CD14-positive monocyte (primary cell): Measurements from ENCODE around the gene SSTR1. TPM values are rescaled to one million over a fixed set of nuclear protein-coding genes. Genes with fewer than 3 reads are reported as not detected.

ENCODE experiments used
- DNase-seq, 3 donors: peaks; one replicate each; pipeline ENCODE4 v3.0.0-alpha.2; 2011 to 2022
- H2AFZ ChIP-seq: 2 replicates; pipeline ENCODE4 v1.6.0; 2012; ENCODE audit warnings: mild to moderate bottlenecking, low read depth, low read length, inconsistent platforms; ENCODE audit not compliant: insufficient read depth, poor library complexity, severe bottlenecking
- H3K27ac ChIP-seq, 2 donors: 1 replicate in 1 of 2; 2 replicates in 1 of 2; pipeline ENCODE4 v1.5.1; 2012 to 2013; ENCODE audit warnings: low read length in 2 of 2, control low read depth in 1 of 2, inconsistent platforms in 1 of 2, low read depth in 1 of 2, mild to moderate bottlenecking in 1 of 2
- H3K27me3 ChIP-seq, 2 donors: one replicate each; pipeline versions ENCODE4 v1.6.0 to v1.6.1; 2011 to 2013; ENCODE audit warnings: low read length in 2 of 2; ENCODE audit not compliant: control insufficient read depth in 2 of 2, insufficient read depth in 2 of 2
- H3K36me3 ChIP-seq, 2 donors: replicated peaks in 1 of 2; 1 replicate in 1 of 2; 2 replicates in 1 of 2; pipeline versions ENCODE4 v1.5.1 to v1.6.1; 2012 to 2013; ENCODE audit warnings: low read length in 2 of 2, control low read depth in 1 of 2, inconsistent platforms in 1 of 2, mild to moderate bottlenecking in 1 of 2; ENCODE audit not compliant: insufficient read depth in 2 of 2, control insufficient read depth in 1 of 2
- H3K4me1 ChIP-seq, 2 donors: 1 replicate in 1 of 2; 2 replicates in 1 of 2; pipeline versions ENCODE4 v1.5.1 to v1.6.1; 2012 to 2013; ENCODE audit warnings: low read length in 2 of 2, control low read depth in 1 of 2, inconsistent platforms in 1 of 2, mild to moderate bottlenecking in 1 of 2, moderate library complexity in 1 of 2; ENCODE audit not compliant: insufficient read depth in 2 of 2, control insufficient read depth in 1 of 2
- H3K4me2 ChIP-seq: replicated peaks from 2 replicates; pipeline ENCODE3; 2012; ENCODE audit warnings: low read length, moderate library complexity, mild to moderate bottlenecking; ENCODE audit not compliant: poor library complexity, severe bottlenecking; ENCODE audit errors: extremely low read depth
- H3K4me3 ChIP-seq, 3 experiments: fragments of 200-600 bp in 1 of 3; sonication (generic) in 1 of 3; replicated peaks in 1 of 3; 1 replicate in 2 of 3; 2 replicates in 1 of 3; pipeline ENCODE4 v1.5.1; 2011 to 2013; ENCODE audit warnings: low read length in 3 of 3, mild to moderate bottlenecking in 3 of 3, control low read depth in 2 of 3, low read depth in 2 of 3, inconsistent platforms in 1 of 3, moderate library complexity in 1 of 3
- H3K79me2 ChIP-seq: 2 replicates; pipeline ENCODE4 v1.6.0; 2012; ENCODE audit warnings: mild to moderate bottlenecking, control low read depth, inconsistent platforms, low read length, moderate library complexity; ENCODE audit not compliant: insufficient read depth
- H3K9ac ChIP-seq: 2 replicates; pipeline ENCODE4 v1.6.0; 2017; ENCODE audit warnings: low read length, mild to moderate bottlenecking; ENCODE audit not compliant: insufficient read depth, poor library complexity, severe bottlenecking
- H3K9me3 ChIP-seq, 2 donors: replicated peaks in 1 of 2; 1 replicate in 1 of 2; 2 replicates in 1 of 2; pipeline versions ENCODE4 v1.5.1 to v1.6.1; 2012 to 2013; ENCODE audit warnings: low read length in 2 of 2, control low read depth in 1 of 2; ENCODE audit not compliant: control insufficient read depth in 1 of 2, insufficient read depth in 1 of 2
- H4K20me1 ChIP-seq: 2 replicates; pipeline ENCODE4 v1.6.0; 2012; ENCODE audit warnings: mild to moderate bottlenecking, low read length, control low read depth, moderate library complexity; ENCODE audit not compliant: insufficient read depth
- H3K27ac Mint-ChIP-seq, 7 donors: one replicate each; pipeline ENCODE4 v1.8.0; 2020; ENCODE audit warnings: mild to moderate bottlenecking in 7 of 7, mixed read lengths in 7 of 7, moderate library complexity in 6 of 7, inconsistent platforms in 2 of 7
- H3K27me3 Mint-ChIP-seq, 3 donors: one replicate each; pipeline ENCODE4 v1.8.0; 2021 to 2022; ENCODE audit warnings: low read depth in 3 of 3, mild to moderate bottlenecking in 3 of 3, mixed read lengths in 3 of 3, moderate library complexity in 3 of 3, inconsistent platforms in 1 of 3
- H3K36me3 Mint-ChIP-seq, 2 donors: one replicate each; pipeline ENCODE4 v1.8.0; 2020; ENCODE audit warnings: mixed read lengths in 2 of 2, inconsistent platforms in 1 of 2, mild to moderate bottlenecking in 1 of 2
- H3K4me1 Mint-ChIP-seq: one replicate; pipeline ENCODE4 v1.8.0; 2020; ENCODE audit warnings: mild to moderate bottlenecking, mixed read lengths
- H3K4me3 Mint-ChIP-seq, 2 donors: one replicate each; pipeline ENCODE4 v1.8.0; 2020; ENCODE audit warnings: mild to moderate bottlenecking in 2 of 2, mixed read lengths in 2 of 2, moderate library complexity in 1 of 2
- H3K9me3 Mint-ChIP-seq, 7 donors: one replicate each; pipeline ENCODE4 v1.8.0; 2020 to 2022; ENCODE audit warnings: mixed read lengths in 7 of 7, mild to moderate bottlenecking in 6 of 7, moderate library complexity in 6 of 7, inconsistent platforms in 2 of 7
- CTCF ChIP-seq: fragments of 200-600 bp; IDR thresholded peaks from one replicate; pipeline ENCODE4 v1.8.0; 2022; ENCODE audit warnings: antibody characterized with exemption, mild to moderate bottlenecking
- WGBS: methylation state at CpG from one replicate; pipeline ENCODE4 v1.1.5; 2013; ENCODE audit warnings: missing lambda C conversion rate; ENCODE audit not compliant: insufficient coverage; 5-methylcytosine and 5-hydroxymethylcytosine counted together
- intact Hi-C, 2 donors: fragments of 100-400 bp; cut with micrococcal nuclease; formaldehyde crosslinking; loops; one replicate each; pipeline versions ENCODE4 v1.15.0 to v1.15.1; 2023
- polyA plus RNA-seq, 3 donors: library from polyadenylated mRNA; depleted of rRNA in 1 of 3; unstranded in 2 of 3; stranded (reverse) in 1 of 3; fragments of 300-500 nt in 2 of 3; fragments of >200 nt in 1 of 3; fragmentation: Illumina TruSeq in 2 of 3; gene quantifications; 1 replicate in 2 of 3; 2 replicates in 1 of 3; pipeline ENCODE4 v1.2.3, GENCODE V29; 2012 to 2021

The SSTR1 gene
- polyA plus RNA-seq, 3 donors = not detected

- no peak overlapping the region for H3K27ac Mint-ChIP-seq
- Histone ChIP-seq H2AFZ (no peak overlapping the region), H3K27ac (no peak overlapping the region), H3K4me2 (no peak overlapping the region), H3K9me3 (peaks cover 0 to 19% of the 10 kb centered on the region in 2 donors), H3K4me3 (no peak overlapping the region), H4K20me1 (no peaks in the 10 kb centered on the region), H3K27me3 (peaks cover 22 to 55% of the 10 kb centered on the region in 2 donors), H3K36me3 (no peaks in the 10 kb centered on the region), H3K9ac (no peak overlapping the region), H3K79me2 (no peaks in the 10 kb centered on the region), H3K4me1 (no peaks in the 10 kb centered on the region)
- peaks cover 0 to 16% (median 7%) of the 10 kb centered on the region in 7 donors for H3K9me3 Mint-ChIP-seq
- TF ChIP-seq CTCF = no peak
- DNase-seq = no peak
- intact Hi-C loops = no loop called here
- no peaks in the 10 kb centered on the region for H3K36me3 Mint-ChIP-seq
- H3K4me3 Mint-ChIP-seq = peak overlapping the region in 1 of 2 donors; percentile 57
- peaks cover 4% of the 10 kb centered on the region for H3K4me1 Mint-ChIP-seq
- H3K27me3 Mint-ChIP-seq = peaks cover 51 to 62% (median 54%) of the 10 kb centered on the region in 3 donors
Measured at GRCh38 chr14:38212111-38212510, 4.4 kb downstream of the SSTR1 start.

DNA sequence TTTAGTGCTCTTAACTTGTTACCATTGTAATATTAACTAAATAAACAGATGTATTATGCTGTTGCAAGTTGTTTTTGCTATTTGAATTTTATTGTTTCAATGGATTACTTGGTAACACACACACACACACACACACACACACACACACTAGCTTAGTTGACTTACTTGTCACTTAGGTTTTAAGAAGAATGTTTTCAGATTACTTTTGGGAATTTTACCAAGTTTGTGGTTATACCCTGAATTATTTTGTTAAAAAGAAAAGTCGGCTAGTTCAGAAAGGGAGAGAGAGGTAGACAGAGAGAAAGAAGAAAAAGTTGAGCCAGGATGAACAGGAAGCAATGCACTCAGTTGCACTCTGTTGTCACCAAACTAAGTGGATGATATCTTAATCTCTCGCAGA is 5.3 kb downstream of the SSTR1 start:
- Histone ChIP-seq H3K4me3 (no peak overlapping the region), H2AFZ (no peak overlapping the region), H3K4me1 (no peaks in the 10 kb centered on the region), H3K27ac (no peak overlapping the region), H3K9ac (no peak overlapping the region), H3K36me3 (no peaks in the 10 kb centered on the region), H3K79me2 (no peaks in the 10 kb centered on the region), H3K9me3 (peaks cover 0 to 19% of the 10 kb centered on the region in 2 donors), H3K27me3 (peaks cover 18 to 46% of the 10 kb centered on the region in 2 donors), H3K4me2 (no peak overlapping the region), H4K20me1 (no peaks in the 10 kb centered on the region)
- TF ChIP-seq CTCF = no peak
- WGBS = no CpG with 5 or more reads among the region's 2 CpGs
- Mint-ChIP-seq H3K36me3 (no peaks in the 10 kb centered on the region), H3K4me3 (no peak overlapping the region), H3K9me3 (peaks cover 0 to 16% (median 5%) of the 10 kb centered on the region in 7 donors), H3K27ac (no peak overlapping the region), H3K27me3 (peaks cover 42 to 54% (median 45%) of the 10 kb centered on the region in 3 donors), H3K4me1 (peaks cover 4% of the 10 kb centered on the region)
- intact Hi-C loops = no loop called here
- DNase-seq = no peak
